LNCaP clone FGC (cell line): ENCODE measurements around the gene FEV.

Source experiments
- DNase-seq: peaks from one replicate; pipeline ENCODE4 v3.0.0-alpha.2; 2011; ENCODE audit warnings: low read depth
- H3K4me3 ChIP-seq: 2 replicates; pipeline ENCODE4 v1.5.1; 2011; ENCODE audit warnings: mild to moderate bottlenecking, low read depth, low read length, control low read depth
- CTCF ChIP-seq: IDR thresholded peaks from 2 replicates; pipeline ENCODE4 v1.5.1; 2012; ENCODE audit warnings: mild to moderate bottlenecking; ENCODE audit not compliant: control insufficient read depth, insufficient read depth; ENCODE audit errors: extremely low read depth

FEV gene

DNA sequence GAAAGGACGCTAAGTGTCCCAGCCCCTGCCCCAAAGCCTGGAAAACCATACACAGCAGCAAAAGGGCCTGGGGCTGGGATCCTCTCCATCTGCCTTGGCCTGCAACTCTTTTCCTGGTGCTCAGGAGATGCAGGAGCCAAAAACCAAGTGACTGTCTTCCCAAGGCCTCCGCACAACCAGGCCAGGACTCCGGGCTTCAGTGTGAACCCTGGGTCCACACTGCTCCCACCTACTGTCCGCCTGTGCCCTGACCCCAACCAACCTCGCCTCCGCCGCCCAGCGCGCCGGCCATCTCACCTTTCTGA, 1.1 kb downstream of the FEV start:
- DNase-seq: no peak
- no peak for TF ChIP-seq CTCF
- peak overlapping the region; percentile 37 for H3K4me3 ChIP-seq

- no peak for TF ChIP-seq CTCF
- DNase-seq: no peak
- no peak overlapping the region for H3K4me3 ChIP-seq
These were observed 1.6 kb downstream of the FEV start for GRCh38 chr2:218983263-218983933.

DNA sequence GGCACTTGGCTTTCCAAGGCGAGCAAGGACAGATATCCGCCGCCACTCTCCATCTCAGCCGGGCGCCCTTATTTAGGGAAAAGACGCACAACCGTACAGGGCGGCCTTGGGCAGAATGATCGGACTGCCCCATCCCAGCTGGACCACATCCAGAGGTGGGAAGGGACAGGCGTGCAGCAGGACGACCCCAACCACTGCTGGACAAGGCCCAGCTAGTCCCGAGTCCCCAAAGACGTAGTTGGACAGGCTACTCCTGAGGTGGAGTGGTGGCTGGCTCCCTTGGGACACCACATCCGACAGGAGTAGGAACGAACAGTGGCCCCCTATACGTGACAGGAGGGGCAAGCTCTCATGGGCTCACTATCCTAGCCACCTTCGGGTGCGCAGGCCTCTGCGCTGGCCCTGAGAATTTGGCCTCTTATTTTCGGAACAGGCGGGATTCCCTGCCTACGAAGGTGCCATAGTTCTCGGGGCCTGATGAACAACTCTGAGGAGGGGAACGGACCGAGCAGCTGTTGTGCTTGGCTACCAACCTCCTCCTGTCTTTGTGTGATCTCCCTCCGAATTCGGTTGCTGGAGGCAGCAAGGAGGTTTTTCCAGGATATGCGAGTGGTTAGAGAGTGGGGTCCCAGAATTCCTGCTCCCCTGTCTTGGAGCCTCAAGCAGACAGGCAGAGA, 2.3 kb downstream of the FEV start:
- DNase-seq: no peak

GRCh38 chr2:218981881-218982585, 3.0 kb downstream of the FEV start:
- DNase-seq: no peak
- no peak overlapping the region for H3K4me3 ChIP-seq
- no peak for TF ChIP-seq CTCF

More for the DNA sequence above, 2.3 kb downstream of the FEV start:
- TF ChIP-seq CTCF: no peak
- no peak overlapping the region for H3K4me3 ChIP-seq

- no peak overlapping the region for H3K4me3 ChIP-seq
- no peak for DNase-seq
- no peak for TF ChIP-seq CTCF
These were observed 3.5 kb downstream of the FEV start for GRCh38 chr2:218981390-218981880.

GRCh38 chr2:218980735-218981389, 4.1 kb downstream of the FEV start:
- no peak overlapping the region for H3K4me3 ChIP-seq
- TF ChIP-seq CTCF: no peak
- DNase-seq: no peak
